HEK293 (cell line): ENCODE measurements around the gene BLVRB.

Experiments used
- BCL11B ChIP-seq: fragments of 450-650 bp; formaldehyde crosslinking; IDR thresholded peaks from 2 replicates; pipeline ENCODE4 v1.5.1; 2016; ENCODE audit warnings: low read depth, missing biosample characterization, missing genetic modification characterization
- EGR2 ChIP-seq: fragments of 450-650 bp; formaldehyde crosslinking; IDR thresholded peaks from 2 replicates; pipeline ENCODE4 v1.5.1; 2016; ENCODE audit warnings: low read depth, missing biosample characterization, missing genetic modification characterization
- HOXD13 ChIP-seq: sonication (generic); formaldehyde crosslinking; IDR thresholded peaks from 2 replicates; pipeline ENCODE4 v1.8.0; 2022; ENCODE audit warnings: missing genetic modification reagents, borderline replicate concordance
- IKZF3 ChIP-seq: fragments of 450-650 bp; IDR thresholded peaks from 2 replicates; pipeline ENCODE4 v1.5.0; 2018; ENCODE audit warnings: missing biosample characterization, mild to moderate bottlenecking, missing genetic modification characterization, moderate library complexity
- KLF10 ChIP-seq: fragments of 450-650 bp; IDR thresholded peaks from 2 replicates; pipeline ENCODE4 v1.5.1; 2018; ENCODE audit warnings: missing biosample characterization, mild to moderate bottlenecking, missing genetic modification characterization
- SP7 ChIP-seq: fragments of 450-650 bp; formaldehyde crosslinking; IDR thresholded peaks from 2 replicates; pipeline ENCODE4 v1.5.1; 2016; ENCODE audit warnings: missing biosample characterization, missing genetic modification characterization
- WT1 ChIP-seq: fragments of 450-650 bp; formaldehyde crosslinking; IDR thresholded peaks from 2 replicates; pipeline ENCODE4 v1.5.1; 2016; ENCODE audit warnings: missing biosample characterization, missing genetic modification characterization
- YY1 ChIP-seq: fragments of 450-650 bp; formaldehyde crosslinking; IDR thresholded peaks from 2 replicates; pipeline ENCODE4 v1.5.1; 2018; ENCODE audit warnings: missing biosample characterization, missing genetic modification characterization
- ZBTB20 ChIP-seq: fragments of 450-650 bp; formaldehyde crosslinking; IDR thresholded peaks from 2 replicates; pipeline ENCODE4 v1.5.1; 2016; ENCODE audit warnings: missing biosample characterization, missing genetic modification characterization
- ZFHX2 ChIP-seq: fragments of 450-650 bp; formaldehyde crosslinking; conservative IDR thresholded peaks from 2 replicates; pipeline ENCODE4 v1.5.1; 2016; ENCODE audit warnings: missing biosample characterization, missing genetic modification characterization
- ZFP69B ChIP-seq: fragments of 450-650 bp; formaldehyde crosslinking; IDR thresholded peaks from 2 replicates; pipeline ENCODE4 v1.5.1; 2016; ENCODE audit warnings: missing biosample characterization, missing genetic modification characterization
- ZNF140 ChIP-seq: fragments of 450-650 bp; formaldehyde crosslinking; IDR thresholded peaks from 2 replicates; pipeline ENCODE4 v1.5.1; 2016; ENCODE audit warnings: missing biosample characterization, missing genetic modification characterization
- ZNF157 ChIP-seq: fragments of 450-650 bp; formaldehyde crosslinking; IDR thresholded peaks from 2 replicates; pipeline ENCODE4 v1.5.1; 2016; ENCODE audit warnings: missing biosample characterization, missing genetic modification characterization
- ZNF169 ChIP-seq: fragments of 450-650 bp; formaldehyde crosslinking; IDR thresholded peaks from 2 replicates; pipeline ENCODE4 v1.5.1; 2016; ENCODE audit warnings: missing biosample characterization, missing genetic modification characterization
- ZNF184 ChIP-seq: fragments of 450-650 bp; IDR thresholded peaks from 2 replicates; pipeline ENCODE4 v1.5.1; 2018; ENCODE audit warnings: missing biosample characterization, mild to moderate bottlenecking, missing genetic modification characterization
- ZNF214 ChIP-seq: fragments of 450-650 bp; formaldehyde crosslinking; IDR thresholded peaks from 2 replicates; pipeline ENCODE4 v1.5.1; 2017; ENCODE audit warnings: missing biosample characterization, mild to moderate bottlenecking, missing genetic modification characterization, borderline replicate concordance
- ZNF221 ChIP-seq: fragments of 450-650 bp; formaldehyde crosslinking; IDR thresholded peaks from 2 replicates; pipeline ENCODE4 v1.5.1; 2017; ENCODE audit warnings: missing biosample characterization, missing genetic modification characterization, borderline replicate concordance
- ZNF223 ChIP-seq: fragments of 450-650 bp; formaldehyde crosslinking; IDR thresholded peaks from 2 replicates; pipeline ENCODE4 v1.5.1; 2016; ENCODE audit warnings: missing biosample characterization, missing genetic modification characterization
- ZNF292 ChIP-seq: fragments of 450-650 bp; formaldehyde crosslinking; IDR thresholded peaks from 2 replicates; pipeline ENCODE4 v1.5.1; 2016; ENCODE audit warnings: low read depth, missing biosample characterization, missing genetic modification characterization, borderline replicate concordance
- ZNF366 ChIP-seq: fragments of 450-650 bp; formaldehyde crosslinking; conservative IDR thresholded peaks from 2 replicates; pipeline ENCODE4 v1.5.1; 2016; ENCODE audit warnings: missing biosample characterization, missing genetic modification characterization
- ZNF394 ChIP-seq: fragments of 450-650 bp; formaldehyde crosslinking; IDR thresholded peaks from 2 replicates; pipeline ENCODE4 v1.5.1; 2016; ENCODE audit warnings: missing biosample characterization, missing genetic modification characterization, mild to moderate bottlenecking, moderate library complexity, borderline replicate concordance
- ZNF473 ChIP-seq: fragments of 450-650 bp; formaldehyde crosslinking; IDR thresholded peaks from 2 replicates; pipeline ENCODE4 v1.5.1; 2017; ENCODE audit warnings: missing biosample characterization, missing genetic modification characterization
- ZNF510 ChIP-seq: fragments of 450-650 bp; formaldehyde crosslinking; IDR thresholded peaks from 2 replicates; pipeline ENCODE4 v1.5.1; 2018; ENCODE audit warnings: mild to moderate bottlenecking, missing genetic modification characterization, missing biosample characterization; ENCODE audit not compliant: insufficient replicate concordance
- ZNF549 ChIP-seq: fragments of 450-650 bp; IDR thresholded peaks from 2 replicates; pipeline ENCODE4 v1.5.1; 2018; ENCODE audit warnings: missing biosample characterization, missing genetic modification characterization, mild to moderate bottlenecking, inconsistent platforms, moderate library complexity
- ZNF561 ChIP-seq: fragments of 450-650 bp; IDR thresholded peaks from 2 replicates; pipeline ENCODE4 v1.5.1; 2018; ENCODE audit warnings: missing biosample characterization, missing genetic modification characterization, borderline replicate concordance
- ZNF621 ChIP-seq: fragments of 450-650 bp; formaldehyde crosslinking; IDR thresholded peaks from 2 replicates; pipeline ENCODE4 v1.5.1; 2017; ENCODE audit warnings: missing biosample characterization, missing genetic modification characterization
- ZNF776 ChIP-seq: fragments of 450-650 bp; formaldehyde crosslinking; IDR thresholded peaks from 2 replicates; pipeline ENCODE4 v1.5.0; 2017; ENCODE audit warnings: missing biosample characterization, missing genetic modification characterization, borderline replicate concordance
- ZNF785 ChIP-seq: fragments of 450-650 bp; formaldehyde crosslinking; IDR thresholded peaks from 2 replicates; pipeline ENCODE4 v1.5.1; 2016; ENCODE audit warnings: missing biosample characterization, missing genetic modification characterization
- ZNF837 ChIP-seq: fragments of 450-650 bp; formaldehyde crosslinking; IDR thresholded peaks from 2 replicates; pipeline ENCODE4 v1.5.1; 2016; ENCODE audit warnings: missing biosample characterization, missing genetic modification characterization
- TF ChIP-seq, protein P1 (sequence below): fragments of 450-650 bp; IDR thresholded peaks from 2 replicates; pipeline ENCODE4 v1.5.1; 2018; ENCODE audit warnings: missing biosample characterization, missing genetic modification characterization
- TF ChIP-seq, protein P2 (sequence below): fragments of 450-650 bp; formaldehyde crosslinking; IDR thresholded peaks from 2 replicates; pipeline ENCODE4 v1.5.1; 2016; ENCODE audit warnings: missing biosample characterization, missing genetic modification characterization
- TF ChIP-seq, protein P3 (sequence below): fragments of 450-650 bp; formaldehyde crosslinking; IDR thresholded peaks from 2 replicates; pipeline ENCODE4 v1.5.1; 2016; ENCODE audit warnings: missing biosample characterization, missing genetic modification characterization
- TF ChIP-seq, protein P4 (sequence below): fragments of 450-650 bp; formaldehyde crosslinking; conservative IDR thresholded peaks from 2 replicates; pipeline ENCODE4 v1.5.1; 2016; ENCODE audit warnings: low read depth, missing biosample characterization, missing genetic modification characterization

The BLVRB gene

DNA sequence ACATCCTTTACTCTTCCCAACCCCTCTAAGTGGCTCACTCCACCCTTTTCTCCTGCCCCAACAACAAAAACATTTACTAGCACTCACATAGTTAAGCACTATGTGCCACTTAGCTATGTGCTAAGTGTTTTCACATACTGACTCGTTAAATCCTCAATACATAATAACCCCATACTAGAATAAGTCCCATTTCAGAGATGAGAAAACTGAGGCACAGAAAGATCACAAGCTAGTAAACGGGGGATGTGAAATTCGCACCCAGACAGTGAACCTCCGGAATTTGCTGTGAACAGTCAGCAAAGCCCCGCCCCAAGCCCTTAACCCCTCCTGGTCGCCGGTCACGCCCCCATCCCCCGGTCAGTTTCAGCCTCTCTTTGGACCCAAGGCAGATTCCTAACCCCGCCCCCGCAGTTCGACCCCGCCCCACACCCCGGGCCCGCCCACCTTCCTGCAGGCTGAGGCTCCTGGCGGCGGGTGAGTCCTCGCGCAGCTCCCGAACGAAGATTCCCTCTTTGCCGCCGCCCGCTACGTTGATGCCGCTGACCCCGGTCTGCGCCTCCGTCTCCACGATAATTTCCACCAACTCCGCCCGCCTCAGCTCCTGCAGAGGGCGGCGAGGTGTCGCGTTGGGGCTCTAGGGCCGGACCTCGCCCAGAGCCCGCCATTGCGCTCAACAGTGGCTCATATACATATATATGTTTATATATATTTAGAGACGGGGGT lies 62.1 kb downstream of the BLVRB start (continued):
- TF ChIP-seq IKZF3 (no peak; the same call in 1 of the 2 replicates), ZBTB20 (no peak), ZFHX2 (tag by site-specific recombination) (peak; percentile 83), BCL11B (tag by site-specific recombination) (peak; percentile 63; the same call in 1 of the 2 replicates), HOXD13 (CRISPR knock-in tag) (no peak), ZNF169 (tag by site-specific recombination) (no peak), SP7 (tag by site-specific recombination) (peak; percentile 83), ZNF549 (tag by site-specific recombination) (no peak), KLF10 (tag by site-specific recombination) (no peak), ZNF837 (tag by site-specific recombination) (no peak), ZNF785 (tag by site-specific recombination) (peak; percentile 41; the same call in 1 of the 2 replicates), YY1 (tag by site-specific recombination) (0 out of 2 replicates have a peak, but pooled peaks have one; percentile 67), ZNF140 (no peak), ZFP69B (tag by site-specific recombination) (peak; percentile 33; the same call in 1 of the 2 replicates), ZNF561 (tag by site-specific recombination) (no peak), ZNF776 (tag by site-specific recombination) (no peak), ZNF157 (tag by site-specific recombination) (no peak), WT1 (tag by site-specific recombination) (0 out of 2 replicates have a peak, but pooled peaks have one; percentile 25), ZNF473 (no peak), ZNF366 (peak; percentile 52), ZNF292 (tag by site-specific recombination) (no peak), ZNF394 (tag by site-specific recombination) (0 out of 2 replicates have a peak, but pooled peaks have one; percentile 23), ZNF184 (tag by site-specific recombination) (no peak), ZNF510 (no peak), ZNF214 (tag by site-specific recombination) (no peak), ZNF223 (tag by site-specific recombination) (no peak), ZNF621 (tag by site-specific recombination) (no peak), ZNF221 (tag by site-specific recombination) (no peak), EGR2 (tag by site-specific recombination) (peak; percentile 76)
- TF ChIP-seq, protein P1, sequence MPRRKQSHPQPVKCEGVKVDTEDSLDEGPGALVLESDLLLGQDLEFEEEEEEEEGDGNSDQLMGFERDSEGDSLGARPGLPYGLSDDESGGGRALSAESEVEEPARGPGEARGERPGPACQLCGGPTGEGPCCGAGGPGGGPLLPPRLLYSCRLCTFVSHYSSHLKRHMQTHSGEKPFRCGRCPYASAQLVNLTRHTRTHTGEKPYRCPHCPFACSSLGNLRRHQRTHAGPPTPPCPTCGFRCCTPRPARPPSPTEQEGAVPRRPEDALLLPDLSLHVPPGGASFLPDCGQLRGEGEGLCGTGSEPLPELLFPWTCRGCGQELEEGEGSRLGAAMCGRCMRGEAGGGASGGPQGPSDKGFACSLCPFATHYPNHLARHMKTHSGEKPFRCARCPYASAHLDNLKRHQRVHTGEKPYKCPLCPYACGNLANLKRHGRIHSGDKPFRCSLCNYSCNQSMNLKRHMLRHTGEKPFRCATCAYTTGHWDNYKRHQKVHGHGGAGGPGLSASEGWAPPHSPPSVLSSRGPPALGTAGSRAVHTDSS (tag by site-specific recombination): no peak
- TF ChIP-seq, protein P2, sequence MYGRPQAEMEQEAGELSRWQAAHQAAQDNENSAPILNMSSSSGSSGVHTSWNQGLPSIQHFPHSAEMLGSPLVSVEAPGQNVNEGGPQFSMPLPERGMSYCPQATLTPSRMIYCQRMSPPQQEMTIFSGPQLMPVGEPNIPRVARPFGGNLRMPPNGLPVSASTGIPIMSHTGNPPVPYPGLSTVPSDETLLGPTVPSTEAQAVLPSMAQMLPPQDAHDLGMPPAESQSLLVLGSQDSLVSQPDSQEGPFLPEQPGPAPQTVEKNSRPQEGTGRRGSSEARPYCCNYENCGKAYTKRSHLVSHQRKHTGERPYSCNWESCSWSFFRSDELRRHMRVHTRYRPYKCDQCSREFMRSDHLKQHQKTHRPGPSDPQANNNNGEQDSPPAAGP: no peak; the same call in 1 of the 2 replicates
- TF ChIP-seq, protein P3, sequence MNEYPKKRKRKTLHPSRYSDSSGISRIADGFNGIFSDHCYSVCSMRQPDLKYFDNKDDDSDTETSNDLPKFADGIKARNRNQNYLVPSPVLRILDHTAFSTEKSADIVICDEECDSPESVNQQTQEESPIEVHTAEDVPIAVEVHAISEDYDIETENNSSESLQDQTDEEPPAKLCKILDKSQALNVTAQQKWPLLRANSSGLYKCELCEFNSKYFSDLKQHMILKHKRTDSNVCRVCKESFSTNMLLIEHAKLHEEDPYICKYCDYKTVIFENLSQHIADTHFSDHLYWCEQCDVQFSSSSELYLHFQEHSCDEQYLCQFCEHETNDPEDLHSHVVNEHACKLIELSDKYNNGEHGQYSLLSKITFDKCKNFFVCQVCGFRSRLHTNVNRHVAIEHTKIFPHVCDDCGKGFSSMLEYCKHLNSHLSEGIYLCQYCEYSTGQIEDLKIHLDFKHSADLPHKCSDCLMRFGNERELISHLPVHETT: peak; percentile 92
- TF ChIP-seq, protein P4, sequence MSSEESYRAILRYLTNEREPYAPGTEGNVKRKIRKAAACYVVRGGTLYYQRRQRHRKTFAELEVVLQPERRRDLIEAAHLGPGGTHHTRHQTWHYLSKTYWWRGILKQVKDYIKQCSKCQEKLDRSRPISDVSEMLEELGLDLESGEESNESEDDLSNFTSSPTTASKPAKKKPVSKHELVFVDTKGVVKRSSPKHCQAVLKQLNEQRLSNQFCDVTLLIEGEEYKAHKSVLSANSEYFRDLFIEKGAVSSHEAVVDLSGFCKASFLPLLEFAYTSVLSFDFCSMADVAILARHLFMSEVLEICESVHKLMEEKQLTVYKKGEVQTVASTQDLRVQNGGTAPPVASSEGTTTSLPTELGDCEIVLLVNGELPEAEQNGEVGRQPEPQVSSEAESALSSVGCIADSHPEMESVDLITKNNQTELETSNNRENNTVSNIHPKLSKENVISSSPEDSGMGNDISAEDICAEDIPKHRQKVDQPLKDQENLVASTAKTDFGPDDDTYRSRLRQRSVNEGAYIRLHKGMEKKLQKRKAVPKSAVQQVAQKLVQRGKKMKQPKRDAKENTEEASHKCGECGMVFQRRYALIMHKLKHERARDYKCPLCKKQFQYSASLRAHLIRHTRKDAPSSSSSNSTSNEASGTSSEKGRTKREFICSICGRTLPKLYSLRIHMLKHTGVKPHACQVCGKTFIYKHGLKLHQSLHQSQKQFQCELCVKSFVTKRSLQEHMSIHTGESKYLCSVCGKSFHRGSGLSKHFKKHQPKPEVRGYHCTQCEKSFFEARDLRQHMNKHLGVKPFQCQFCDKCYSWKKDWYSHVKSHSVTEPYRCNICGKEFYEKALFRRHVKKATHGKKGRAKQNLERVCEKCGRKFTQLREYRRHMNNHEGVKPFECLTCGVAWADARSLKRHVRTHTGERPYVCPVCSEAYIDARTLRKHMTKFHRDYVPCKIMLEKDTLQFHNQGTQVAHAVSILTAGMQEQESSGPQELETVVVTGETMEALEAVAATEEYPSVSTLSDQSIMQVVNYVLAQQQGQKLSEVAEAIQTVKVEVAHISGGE (tag by site-specific recombination): no peak
